ENCODE results near the gene INPP5D. TPM values are rescaled to one million over a fixed set of nuclear protein-coding genes. Genes with fewer than 3 reads are reported as not detected.
"Not testable (repeated sequence)": the region's sequence is repeated elsewhere in the genome, so short reads cannot be mapped to it uniquely, and the experiment has no call there.

Gene INPP5D
- polyA plus RNA-seq, 1 of the 3 experiments (the other 2 are of a cell fraction) = 1.3 TPM

GRCh38 chr2:233063976-233064411, 3.9 kb downstream of the INPP5D start (continued):
- no peak for TF ChIP-seq IRF3 (IDR thresholded peaks at IDR 0.05; ENCODE audit: low read depth, low read length)
- no peak for TF ChIP-seq REST (IDR thresholded peaks at IDR 0.05; ENCODE audit: low read depth, low read length)
- no peak for TF ChIP-seq ELF1 (IDR thresholded peaks at IDR 0.05)
- no peak for TF ChIP-seq CHD2 (IDR thresholded peaks at IDR 0.05; ENCODE audit: low read length, partially characterized antibody)
- no peak for TF ChIP-seq MXI1 (IDR thresholded peaks at IDR 0.05; ENCODE audit: low read depth, low read length)
- no peak for TF ChIP-seq RFX5 (IDR thresholded peaks at IDR 0.05; ENCODE audit: low read length)
- no peak for TF ChIP-seq JUND (IDR thresholded peaks at IDR 0.05)

- Histone ChIP-seq H3K9me3 (no peaks in the 10 kb centered on the region), H3F3A (replicated peaks; ENCODE audit: insufficient read depth) (no peaks in the 10 kb centered on the region), H3K4me3 (ENCODE audit: low read depth in 2 of 2, low read length in 1 of 2) (no peak overlapping the region), H3K4me2 (no peak overlapping the region), H3K4me1 (ENCODE audit: control insufficient read depth in 1 of 2, insufficient read depth in 2 of 2, low read depth in 1 of 2, low read length in 1 of 2) (peaks cover 0 to 16% of the 10 kb centered on the region in 2 experiments; a peak in 1 of 4 replicates), H2AFZ (ENCODE audit: low read depth) (no peak overlapping the region), H3K27me3 (ENCODE audit: insufficient read depth) (no peaks in the 10 kb centered on the region), H3K9ac (no peak overlapping the region), H3K36me3 (replicated peaks in 1 of 2; ENCODE audit: control insufficient read depth in 1 of 2, insufficient read depth in 2 of 2, low read length in 1 of 2) (no peaks in the 10 kb centered on the region), H3K27ac (ENCODE audit: low read depth in 2 of 2, low read length in 1 of 2) (no peak overlapping the region), H3K9me2 (no peaks in the 10 kb centered on the region), H3K79me2 (ENCODE audit: insufficient read depth) (no peaks in the 10 kb centered on the region), H4K20me1 (ENCODE audit: insufficient read depth) (no peaks in the 10 kb centered on the region)
- no peak for DNase-seq
- ChIA-PET POLR2A (no interaction called here), CTCF (interaction anchor here (1.3 to 3.7 kb wide), 2 partner anchors 11 to 17 kb away, joined by 4 to 23 read pairs; no protein-coding TSS in a partner anchor)
- TF ChIP-seq ZBTB33 (IDR thresholded peaks at IDR 0.05; ENCODE audit: borderline replicate concordance, low read depth) (no peak), MEF2A (IDR thresholded peaks at IDR 0.05; ENCODE audit: borderline replicate concordance, low read depth) (no peak), PBX3 (IDR thresholded peaks at IDR 0.05) (no peak)
- 70% methylated on average over 15 of the region's 16 CpGs for WGBS (ENCODE audit: low lambda C conversion rate)
Observed at GRCh38 chr2:233064530-233065199, 4.5 kb downstream of the INPP5D start.

GRCh38 chr2:233065200-233065589, 5.1 kb downstream of the INPP5D start:
- H2AFZ ChIP-seq (ENCODE audit: low read depth); H3K9me3 ChIP-seq; H3F3A ChIP-seq (replicated peaks; ENCODE audit: insufficient read depth); DNase-seq; H3K27ac ChIP-seq (ENCODE audit: low read depth in 2 of 2, low read length in 1 of 2); H3K36me3 ChIP-seq (replicated peaks in 1 of 2; ENCODE audit: control insufficient read depth in 1 of 2, insufficient read depth in 2 of 2, low read length in 1 of 2); H3K79me2 ChIP-seq (ENCODE audit: insufficient read depth); H3K9ac ChIP-seq; H3K9me2 ChIP-seq; POLR2A ChIA-PET; H3K4me2 ChIP-seq; H3K27me3 ChIP-seq (ENCODE audit: insufficient read depth); H4K20me1 ChIP-seq (ENCODE audit: insufficient read depth); H3K4me3 ChIP-seq (ENCODE audit: low read depth in 2 of 2, low read length in 1 of 2): not testable (repeated sequence)
- 69% methylated on average over 4 of the region's 4 CpGs for WGBS (ENCODE audit: low lambda C conversion rate)
- CTCF ChIA-PET = interaction anchor here (3.7 kb wide), 1 partner anchor 11 kb away, joined by 23 read pairs; no protein-coding TSS in a partner anchor
- H3K4me1 ChIP-seq (ENCODE audit: control insufficient read depth in 1 of 2, insufficient read depth in 2 of 2, low read depth in 1 of 2, low read length in 1 of 2) = peaks cover 0 to 16% of the 10 kb centered on the region in 2 experiments; a peak in 1 of 4 replicates
